HEK293T (cell line): Measurements from ENCODE around the gene USP8.
"Not testable (repeated sequence)": the region's sequence is repeated elsewhere in the genome, so short reads cannot be mapped to it uniquely, and the experiment has no call there.

Experiments used
- CTCF ChIA-PET: fragments of 350-600 bp; formaldehyde crosslinking; extraction: SDS; loops from one replicate; lab custom pipeline; 2021; ENCODE audit warnings: antibody characterized with exemption, inconsistent platforms; lab: Yijun Ruan, JAX
- POLR2A ChIA-PET: fragments of 350-600 bp; formaldehyde crosslinking; extraction: SDS; loops from one replicate; lab custom pipeline; 2020; ENCODE audit warnings: antibody characterized with exemption, inconsistent platforms; lab: Yijun Ruan, JAX
- DNase-seq: peaks from one replicate; pipeline ENCODE4 v3.0.0; 2012; ENCODE audit warnings: mixed read lengths; ENCODE audit errors: extremely low spot score
- ARNT ChIP-seq: fragments of 450-650 bp; IDR thresholded peaks from 2 replicates; pipeline ENCODE4 v1.6.1; 2017; ENCODE audit warnings: mild to moderate bottlenecking
- BHLHE40 ChIP-seq: fragments of 450-650 bp; IDR thresholded peaks from 2 replicates; pipeline ENCODE4 v1.6.1; 2016; ENCODE audit warnings: mild to moderate bottlenecking, moderate library complexity, borderline replicate concordance
- CTBP1 ChIP-seq: fragments of 450-650 bp; IDR thresholded peaks from 2 replicates; pipeline ENCODE4 v1.6.1; 2016; ENCODE audit warnings: borderline replicate concordance
- ELF4 ChIP-seq: fragments of 450-650 bp; IDR thresholded peaks from 2 replicates; pipeline ENCODE4 v1.6.1; 2017; ENCODE audit warnings: antibody characterized with exemption
- FOXA1 ChIP-seq: fragments of 450-650 bp; IDR thresholded peaks from 2 replicates; pipeline ENCODE4 v1.6.1; 2016; ENCODE audit warnings: mild to moderate bottlenecking
- FOXK2 ChIP-seq: fragments of 450-650 bp; IDR thresholded peaks from 2 replicates; pipeline ENCODE4 v1.6.1; 2016; ENCODE audit warnings: mild to moderate bottlenecking
- FOXM1 ChIP-seq: fragments of 450-650 bp; IDR thresholded peaks from 2 replicates; pipeline ENCODE4 v1.6.1; 2017; ENCODE audit warnings: mild to moderate bottlenecking, borderline replicate concordance
- HDGF ChIP-seq: fragments of 450-650 bp; IDR thresholded peaks from 2 replicates; pipeline ENCODE4 v1.6.1; 2017; ENCODE audit warnings: antibody characterized with exemption, borderline replicate concordance
- L3MBTL2 ChIP-seq: fragments of 450-650 bp; conservative IDR thresholded peaks from 2 replicates; pipeline ENCODE4 v1.6.1; 2016; ENCODE audit warnings: mild to moderate bottlenecking
- LEF1 ChIP-seq: fragments of 450-650 bp; IDR thresholded peaks from 2 replicates; pipeline ENCODE4 v1.6.1; 2017; ENCODE audit warnings: mild to moderate bottlenecking, borderline replicate concordance
- NFRKB ChIP-seq: fragments of 450-650 bp; IDR thresholded peaks from 2 replicates; pipeline ENCODE4 v1.6.1; 2016; ENCODE audit warnings: mild to moderate bottlenecking, moderate library complexity
- SP1 ChIP-seq: fragments of 450-650 bp; IDR thresholded peaks from 2 replicates; pipeline ENCODE4 v1.6.1; 2017
- SUZ12 ChIP-seq: fragments of 450-650 bp; IDR thresholded peaks from 2 replicates; pipeline ENCODE4 v1.6.1; 2016; ENCODE audit warnings: mild to moderate bottlenecking
- TARDBP ChIP-seq: fragments of 450-650 bp; IDR thresholded peaks from 2 replicates; pipeline ENCODE4 v1.6.1; 2016
- ZNF384 ChIP-seq: fragments of 450-650 bp; IDR thresholded peaks from 2 replicates; pipeline ENCODE4 v1.6.1; 2016
- TF ChIP-seq, protein P1 (sequence below): fragments of 450-650 bp; IDR thresholded peaks from 2 replicates; pipeline ENCODE4 v1.6.1; 2016

The USP8 gene

GRCh38 chr15:50390554-50391264, 33.5 kb upstream of the USP8 start:
- ChIA-PET POLR2A (interaction anchor here (1.9 kb wide), 1 partner anchor 36 kb away, joined by 7 read pairs; the partner anchor contains the start of gene GABPB1), CTCF (no interaction called here)
- no peak for DNase-seq
- no peak for TF ChIP-seq CTBP1

DNA sequence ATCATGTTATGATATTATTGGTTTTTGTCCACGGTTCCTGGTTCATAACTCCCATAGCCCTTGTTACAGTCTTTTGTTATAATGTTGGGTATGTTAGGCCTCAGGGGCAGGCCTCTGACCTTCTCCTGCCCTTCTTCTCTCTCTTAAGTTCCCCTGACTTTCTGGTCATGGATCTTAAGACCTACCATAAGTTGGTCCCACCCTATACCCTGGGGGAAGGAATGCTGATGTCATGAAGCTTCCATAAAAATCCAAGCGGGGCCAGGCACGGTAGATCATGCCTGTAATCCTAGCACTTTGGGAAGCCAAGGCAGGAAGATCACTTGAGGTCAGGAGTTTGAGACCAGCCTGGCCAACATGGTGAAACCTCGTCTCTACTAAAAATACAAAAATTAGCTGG, 32.6 kb upstream of the USP8 start:
- CTCF ChIA-PET, DNase-seq: not testable (repeated sequence)
- POLR2A ChIA-PET: interaction anchor here (1.9 kb wide), 1 partner anchor 36 kb away, joined by 7 read pairs; the partner anchor contains the start of gene GABPB1

GRCh38 chr15:50411870-50412269, 12.3 kb upstream of the USP8 start:
- TF ChIP-seq, protein P1, sequence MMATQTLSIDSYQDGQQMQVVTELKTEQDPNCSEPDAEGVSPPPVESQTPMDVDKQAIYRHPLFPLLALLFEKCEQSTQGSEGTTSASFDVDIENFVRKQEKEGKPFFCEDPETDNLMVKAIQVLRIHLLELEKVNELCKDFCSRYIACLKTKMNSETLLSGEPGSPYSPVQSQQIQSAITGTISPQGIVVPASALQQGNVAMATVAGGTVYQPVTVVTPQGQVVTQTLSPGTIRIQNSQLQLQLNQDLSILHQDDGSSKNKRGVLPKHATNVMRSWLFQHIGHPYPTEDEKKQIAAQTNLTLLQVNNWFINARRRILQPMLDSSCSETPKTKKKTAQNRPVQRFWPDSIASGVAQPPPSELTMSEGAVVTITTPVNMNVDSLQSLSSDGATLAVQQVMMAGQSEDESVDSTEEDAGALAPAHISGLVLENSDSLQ: no peak
- TF ChIP-seq SP1 (no peak), NFRKB (no peak), ARNT (no peak), CTBP1 (no peak), FOXA1 (no peak), ZNF384 (no peak), LEF1 (no peak), ELF4 (no peak), BHLHE40 (no peak), FOXK2 (no peak), HDGF (no peak), TARDBP (no peak), L3MBTL2 (no peak)
- no peak for DNase-seq
- POLR2A ChIA-PET: no interaction called here
- CTCF ChIA-PET: no interaction called here

DNA sequence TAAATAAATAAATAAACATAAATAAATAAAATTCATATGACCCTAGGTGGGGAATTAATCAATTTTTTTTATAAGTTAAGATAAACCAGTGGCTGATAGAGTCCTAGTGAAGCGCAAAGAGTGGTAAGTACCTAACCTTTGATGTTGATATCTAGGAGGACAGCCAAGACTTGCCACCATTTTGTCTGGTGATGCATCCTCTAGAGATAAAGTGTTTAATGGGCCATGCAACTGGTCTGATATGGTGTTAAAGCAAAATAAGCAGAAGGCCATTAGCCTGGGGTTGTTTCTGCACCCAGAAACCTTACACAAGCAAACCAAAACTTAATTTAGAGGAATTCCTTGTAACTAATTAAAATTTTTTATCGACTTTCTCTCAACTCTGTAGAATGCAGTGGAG, 9.6 kb upstream of the USP8 start:
- DNase-seq: no peak
- no peak for TF ChIP-seq ARNT
- TF ChIP-seq FOXK2: no peak
- TF ChIP-seq L3MBTL2: no peak
- TF ChIP-seq ELF4: no peak
- no peak for TF ChIP-seq NFRKB
- TF ChIP-seq FOXM1: no peak
- TF ChIP-seq BHLHE40: no peak
- TF ChIP-seq HDGF: no peak
- TF ChIP-seq, protein P1: no peak
- TF ChIP-seq TARDBP: no peak
- no peak for TF ChIP-seq CTBP1
- TF ChIP-seq ZNF384: no peak
- no peak for TF ChIP-seq SUZ12
- TF ChIP-seq LEF1: no peak
- TF ChIP-seq SP1: no peak
- no peak for TF ChIP-seq FOXA1
- ChIA-PET POLR2A (no interaction called here), CTCF (no interaction called here)

DNA sequence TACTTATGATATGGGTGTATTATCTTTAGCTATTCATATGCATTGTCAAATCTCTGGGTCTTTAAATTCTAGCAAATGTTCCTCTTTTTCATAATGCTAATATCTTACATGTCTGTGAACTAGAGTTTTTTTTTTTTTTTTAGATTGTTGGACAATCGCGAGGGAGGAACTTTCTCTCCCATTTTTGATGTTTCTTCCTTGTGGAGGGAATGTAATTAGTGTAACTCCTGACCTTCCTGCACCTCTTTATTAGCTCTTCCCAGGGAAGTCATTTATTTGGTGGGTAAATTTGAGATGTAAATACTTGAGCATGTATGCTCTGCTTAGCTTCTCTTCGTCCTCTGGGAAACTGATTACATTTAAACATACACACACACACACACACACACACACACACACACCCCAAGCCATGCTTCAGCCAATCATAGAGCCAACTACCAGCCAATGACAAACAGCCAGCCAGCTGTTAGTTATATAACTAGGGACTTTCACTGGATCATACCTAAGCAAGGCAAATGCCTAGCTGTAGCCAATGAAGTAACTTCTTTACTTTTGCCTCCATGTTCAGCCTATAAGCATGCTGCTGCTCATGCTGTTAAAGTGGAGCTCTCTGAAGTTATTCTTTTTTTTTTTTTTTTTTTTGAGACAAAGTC, 8.3 kb upstream of the USP8 start:
- ChIA-PET POLR2A (interaction anchor here (0.6 kb wide), 1 partner anchor 8 kb away, joined by 3 read pairs; the partner anchor contains the start of gene USP8), CTCF (no interaction called here)
- DNase-seq: no peak
- TF ChIP-seq FOXM1 (no peak), ZNF384 (no peak), CTBP1 (no peak), TARDBP (no peak), NFRKB (no peak), BHLHE40 (no peak), LEF1 (no peak)

DNA sequence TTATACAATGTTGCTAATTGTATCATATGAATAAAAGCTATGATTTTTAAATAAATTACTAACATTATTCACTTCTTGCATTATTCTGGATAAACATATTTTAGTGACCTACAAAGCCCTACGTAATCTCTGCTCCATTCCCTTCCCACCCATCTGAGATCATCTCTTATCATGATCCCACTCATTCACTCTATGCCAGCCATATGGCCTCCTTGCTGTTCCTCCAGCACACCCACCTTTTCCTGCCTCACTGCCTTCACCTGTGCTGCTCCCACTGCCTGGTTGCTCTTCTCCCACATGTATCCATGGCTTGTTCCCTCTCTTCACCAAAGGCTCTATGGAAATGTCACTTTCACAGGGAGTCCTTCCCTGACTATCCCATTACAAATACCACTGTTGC, 7.3 kb upstream of the USP8 start:
- ChIA-PET POLR2A (no interaction called here), CTCF (no interaction called here)
- no peak for TF ChIP-seq TARDBP
- TF ChIP-seq L3MBTL2: no peak
- no peak for TF ChIP-seq NFRKB
- no peak for DNase-seq

DNA sequence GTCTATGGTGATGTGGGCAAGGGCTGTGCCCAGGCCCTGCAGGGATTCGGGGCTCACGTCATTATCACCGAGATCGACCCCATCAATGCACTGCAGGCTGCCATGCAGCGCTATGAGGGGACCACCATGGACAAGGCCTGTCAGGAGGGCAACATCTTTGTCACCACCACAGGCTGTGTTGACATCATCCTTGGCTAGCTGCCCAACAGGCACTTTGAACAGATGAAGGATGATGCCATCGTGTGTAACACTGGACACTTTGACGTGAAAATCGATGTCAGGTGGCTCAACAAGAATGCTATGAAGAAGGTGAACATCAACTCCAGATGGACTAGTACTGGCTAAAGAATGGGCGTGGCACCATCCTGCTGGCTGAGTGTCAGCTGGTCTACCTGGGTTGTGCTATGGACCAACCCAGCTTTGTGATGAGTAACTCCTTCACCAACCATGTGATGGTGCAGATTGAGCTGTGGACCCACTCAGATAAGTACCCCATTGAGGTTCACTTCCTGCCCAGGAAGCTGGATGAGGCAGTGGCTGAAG, 6.1 kb upstream of the USP8 start:
- DNase-seq: no peak
- TF ChIP-seq HDGF (no peak), FOXK2 (no peak), ARNT (no peak), FOXA1 (no peak), BHLHE40 (no peak), TARDBP (no peak), FOXM1 (no peak), ELF4 (no peak), CTBP1 (no peak), ZNF384 (no peak), NFRKB (no peak)
- TF ChIP-seq, protein P1: no peak
- CTCF ChIA-PET: no interaction called here
- POLR2A ChIA-PET: interaction anchor here (2.2 kb wide), 1 partner anchor 64 kb away, joined by 8 read pairs; the partner anchor contains the start of gene GABPB1
